Measurements from ENCODE around the gene TSHZ2. TPM values are rescaled to one million over a fixed set of nuclear protein-coding genes. Genes with fewer than 3 reads are reported as not detected.
"Not testable (repeated sequence)": the region's sequence is repeated elsewhere in the genome, so short reads cannot be mapped to it uniquely, and the experiment has no call there.

TSHZ2 gene
- total RNA-seq, 1 donor from 2014 or later, result 30.4 TPM

- Histone ChIP-seq H3K27me3 (no peaks in the 10 kb centered on the region), H3K4me3 (no peak overlapping the region), H3K9me3 (no peaks in the 10 kb centered on the region), H3K27ac (no peak overlapping the region), H3K36me3 (no peaks in the 10 kb centered on the region), H3K4me1 (no peaks in the 10 kb centered on the region)
- intact Hi-C loops (cut with DNase I), result no loop called here
- no peak for TF ChIP-seq CTCF (IDR thresholded peaks at IDR 0.05)
- TF ChIP-seq POLR2A (IDR thresholded peaks at IDR 0.05), result no peak
- no peak for TF ChIP-seq POLR2AphosphoS5 (IDR thresholded peaks at IDR 0.05; ENCODE audit: insufficient read depth in 1 of 2, low read depth in 1 of 2)
- DNase-seq (ENCODE audit: extremely low spot score in 2 of 2), result no peak
These were observed 541.0 kb downstream of the TSHZ2 start for GRCh38 chr20:53513168-53513488.

GRCh38 chr20:53513489-53514298 lies 541.5 kb downstream of the TSHZ2 start:
- H3K4me1 ChIP-seq, result no peaks in the 10 kb centered on the region
- TF ChIP-seq POLR2AphosphoS5 (IDR thresholded peaks at IDR 0.05; ENCODE audit: insufficient read depth in 1 of 2, low read depth in 1 of 2) (no peak), POLR2A (IDR thresholded peaks at IDR 0.05) (no peak), CTCF (IDR thresholded peaks at IDR 0.05) (no peak)
- no peak overlapping the region for H3K27ac ChIP-seq
- no peaks in the 10 kb centered on the region for H3K36me3 ChIP-seq
- no peaks in the 10 kb centered on the region for H3K27me3 ChIP-seq
- intact Hi-C loops (cut with DNase I), result no loop called here
- H3K4me3 ChIP-seq, result no peak overlapping the region
- no peaks in the 10 kb centered on the region for H3K9me3 ChIP-seq
- no peak for DNase-seq (ENCODE audit: extremely low spot score in 2 of 2)

- no peaks in the 10 kb centered on the region for H3K9me3 ChIP-seq
- no peak overlapping the region for H3K27ac ChIP-seq
- H3K36me3 ChIP-seq, result no peaks in the 10 kb centered on the region
- no peak for TF ChIP-seq POLR2AphosphoS5 (IDR thresholded peaks at IDR 0.05; ENCODE audit: insufficient read depth in 1 of 2, low read depth in 1 of 2)
- no peak overlapping the region for H3K4me3 ChIP-seq
- no peaks in the 10 kb centered on the region for H3K4me1 ChIP-seq
- intact Hi-C loops (cut with DNase I), result no loop called here
- no peak for DNase-seq (ENCODE audit: extremely low spot score in 2 of 2)
- no peaks in the 10 kb centered on the region for H3K27me3 ChIP-seq
These were observed 543.6 kb downstream of the TSHZ2 start for GRCh38 chr20:53515749-53516148.

GRCh38 chr20:53517146-53517545 lies 545.0 kb downstream of the TSHZ2 start:
- intact Hi-C loops (cut with DNase I), result no loop called here
- Histone ChIP-seq H3K27me3 (no peaks in the 10 kb centered on the region), H3K4me1 (no peaks in the 10 kb centered on the region), H3K36me3 (no peaks in the 10 kb centered on the region), H3K27ac (no peak overlapping the region), H3K4me3 (no peak overlapping the region), H3K9me3 (no peaks in the 10 kb centered on the region)
- TF ChIP-seq POLR2AphosphoS5 (IDR thresholded peaks at IDR 0.05; ENCODE audit: insufficient read depth in 1 of 2, low read depth in 1 of 2) (no peak), POLR2A (IDR thresholded peaks at IDR 0.05) (no peak), CTCF (IDR thresholded peaks at IDR 0.05) (no peak)
- no peak for DNase-seq (ENCODE audit: extremely low spot score in 2 of 2)

- H3K36me3 ChIP-seq; intact Hi-C loops (cut with DNase I); DNase-seq (ENCODE audit: extremely low spot score in 2 of 2): not testable (repeated sequence)
These were observed 549.3 kb downstream of the TSHZ2 start for GRCh38 chr20:53521421-53521820.

GRCh38 chr20:53522026-53522425 lies 549.9 kb downstream of the TSHZ2 start:
- no peaks in the 10 kb centered on the region for H3K4me1 ChIP-seq
- DNase-seq (ENCODE audit: extremely low spot score in 2 of 2), result no peak
- intact Hi-C loops (cut with DNase I), result no loop called here
- no peaks in the 10 kb centered on the region for H3K36me3 ChIP-seq
- TF ChIP-seq POLR2A (IDR thresholded peaks at IDR 0.05) (no peak), CTCF (IDR thresholded peaks at IDR 0.05) (no peak), POLR2AphosphoS5 (IDR thresholded peaks at IDR 0.05; ENCODE audit: insufficient read depth in 1 of 2, low read depth in 1 of 2) (no peak)
- H3K27ac ChIP-seq, result no peak overlapping the region
- no peaks in the 10 kb centered on the region for H3K27me3 ChIP-seq
- H3K9me3 ChIP-seq, result no peaks in the 10 kb centered on the region
- H3K4me3 ChIP-seq, result no peak overlapping the region

More at GRCh38 chr20:53521421-53521820, 549.3 kb downstream of the TSHZ2 start:
- H3K4me3 ChIP-seq, H3K27ac ChIP-seq, H3K9me3 ChIP-seq, H3K27me3 ChIP-seq, H3K4me1 ChIP-seq: not testable (repeated sequence)

All from vagina (tissue), 2 donors.